Effector CD4-positive, alpha-beta T cell (primary cell): Measurements from ENCODE around the gene LPIN1.

Experiments used
- DNase-seq: peaks from one replicate; pipeline ENCODE4 v3.0.0-alpha.2; 2020

LPIN1 gene

GRCh38 chr2:11869391-11869991 lies 123.1 kb downstream of the LPIN1 start:
- no peak for DNase-seq

DNA sequence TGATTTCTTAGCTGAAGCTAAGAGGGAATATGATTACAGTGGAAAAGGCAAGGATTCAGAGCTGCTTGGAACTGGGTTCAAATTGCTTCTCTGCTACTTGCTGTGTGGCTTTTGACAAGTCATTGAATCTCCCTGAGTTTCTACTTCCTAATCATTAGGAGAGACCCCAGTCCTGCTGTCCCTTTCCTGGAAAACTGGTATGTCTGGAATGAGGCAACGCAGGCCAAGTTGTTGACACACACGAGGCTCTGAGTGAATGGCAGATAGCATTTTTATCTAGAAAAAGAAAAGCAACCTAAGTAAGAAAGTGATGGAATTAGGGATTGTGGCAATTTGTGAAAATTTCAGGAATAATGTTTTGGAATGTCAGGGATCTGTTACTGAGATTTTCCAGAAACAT lies 123.6 kb downstream of the LPIN1 start:
- no peak for DNase-seq

DNA sequence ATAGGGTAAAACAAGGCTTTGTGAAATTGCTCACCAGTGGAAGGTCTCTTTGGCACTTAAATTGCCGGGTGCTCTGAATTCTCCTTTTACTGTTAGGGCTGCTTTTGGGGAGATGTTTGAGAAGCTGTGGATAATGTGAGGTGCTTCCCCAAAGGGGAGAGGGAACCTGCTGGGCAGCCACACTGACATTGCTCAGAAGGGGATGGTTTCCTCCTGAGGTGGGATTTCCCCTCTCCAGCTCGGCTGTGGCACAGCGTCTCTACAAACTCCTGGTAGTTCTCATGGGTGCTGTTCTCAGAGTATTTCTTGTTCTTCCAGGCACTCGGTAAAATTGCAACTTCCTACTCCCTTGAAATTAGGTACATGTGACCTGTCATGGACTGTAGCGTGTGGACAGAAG lies 124.2 kb downstream of the LPIN1 start:
- DNase-seq, result no peak

- DNase-seq, result no peak
These were observed 125.0 kb downstream of the LPIN1 start for GRCh38 chr2:11871421-11871820.

- DNase-seq, result no peak
These were observed 126.0 kb downstream of the LPIN1 start for GRCh38 chr2:11872247-11872947.

DNA sequence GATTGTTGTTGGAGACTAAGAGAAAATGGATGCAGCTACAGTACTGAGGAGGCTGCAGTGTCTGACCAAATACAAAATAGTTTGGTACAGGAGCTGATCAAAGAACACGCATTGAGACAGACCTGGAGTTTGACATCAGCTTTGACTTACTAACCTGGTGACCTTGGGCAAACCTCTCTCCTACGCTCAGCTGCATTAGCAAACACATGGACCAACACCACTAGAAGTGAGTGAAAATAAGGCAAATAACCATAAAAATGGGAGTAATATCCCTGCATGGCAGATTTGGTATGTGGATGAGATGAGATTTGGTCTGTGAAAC lies 126.5 kb downstream of the LPIN1 start:
- no peak for DNase-seq

DNA sequence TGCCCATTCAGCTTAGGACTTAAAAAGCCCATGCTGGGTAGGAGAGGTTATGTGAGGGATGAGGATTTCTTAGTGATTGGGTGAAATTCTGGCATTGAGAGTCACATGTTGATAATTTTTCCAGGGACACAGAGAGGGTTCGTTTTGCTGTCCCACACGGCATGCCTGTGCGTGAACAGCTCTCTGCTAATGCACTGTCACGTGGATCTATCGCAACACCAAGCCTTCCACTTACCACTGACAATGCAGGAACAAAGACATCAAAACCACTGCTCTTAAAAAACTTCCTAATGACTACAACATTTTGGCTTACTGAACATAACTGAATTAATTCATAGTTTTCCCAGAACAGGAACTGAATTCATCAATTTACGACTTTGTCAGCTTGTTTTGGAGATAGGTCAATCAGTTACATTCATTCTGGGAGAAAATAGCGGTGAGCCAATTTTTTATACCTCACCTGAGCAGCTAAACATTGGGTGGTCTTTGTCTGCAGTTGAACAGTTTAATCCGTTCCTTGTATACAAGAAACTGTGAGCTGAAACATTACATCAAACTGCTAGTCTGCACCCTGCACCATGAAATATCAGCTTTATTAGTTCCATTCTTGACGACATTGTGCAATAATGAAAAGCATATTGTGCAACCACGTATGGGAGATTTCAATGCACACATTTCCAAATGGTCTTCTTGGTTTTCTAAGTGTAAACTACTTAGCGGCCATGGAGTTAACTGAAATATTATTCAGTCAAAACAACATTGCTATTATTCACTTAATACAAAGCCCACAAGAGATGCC lies 127.1 kb downstream of the LPIN1 start:
- DNase-seq, result no peak

- DNase-seq, result no peak
These were observed 128.4 kb downstream of the LPIN1 start for GRCh38 chr2:11874861-11875260.

GRCh38 chr2:11875481-11875880 lies 129.0 kb downstream of the LPIN1 start:
- DNase-seq, result no peak

DNA sequence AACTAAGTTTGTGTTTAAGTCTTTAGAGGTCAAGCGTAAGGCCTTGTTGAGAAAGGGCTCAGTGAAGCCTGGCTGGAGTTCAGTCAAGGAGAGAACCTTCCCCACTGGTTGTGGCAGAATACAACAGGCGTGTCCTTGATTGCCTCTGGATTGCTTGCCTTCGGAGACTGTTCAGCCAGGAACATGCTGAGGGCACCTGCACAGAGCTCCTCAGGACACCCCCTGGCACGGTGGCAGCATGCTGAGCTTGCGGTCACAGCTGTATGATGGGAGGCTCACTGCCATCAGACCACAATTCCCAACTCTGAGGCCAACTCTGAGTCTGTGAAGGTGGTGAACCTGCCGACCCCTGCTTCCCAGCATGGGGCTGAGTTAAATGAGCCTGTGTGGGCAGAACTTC lies 130.0 kb downstream of the LPIN1 start:
- DNase-seq, result no peak

GRCh38 chr2:11876889-11877288 lies 130.5 kb downstream of the LPIN1 start:
- no peak for DNase-seq
